HG03108 (cell line): Measurements from ENCODE around the gene CCDC88B.

Source experiments
- ATAC-seq: cut with Tn5 transposase; IDR thresholded peaks from one replicate; pipeline ENCODE4 v1.9.1; 2021; ENCODE audit warnings: moderate library complexity; ENCODE audit not compliant: unreplicated experiment

Gene CCDC88B

GRCh38 chr11:64359712-64360445 lies 19.9 kb downstream of the CCDC88B start:
- no peak for ATAC-seq

GRCh38 chr11:64360448-64360921 lies 20.5 kb downstream of the CCDC88B start:
- no peak for ATAC-seq

GRCh38 chr11:64361659-64362058 lies 21.7 kb downstream of the CCDC88B start:
- ATAC-seq = no peak

- ATAC-seq = no peak
These were observed 22.3 kb downstream of the CCDC88B start for GRCh38 chr11:64362339-64362738.

DNA sequence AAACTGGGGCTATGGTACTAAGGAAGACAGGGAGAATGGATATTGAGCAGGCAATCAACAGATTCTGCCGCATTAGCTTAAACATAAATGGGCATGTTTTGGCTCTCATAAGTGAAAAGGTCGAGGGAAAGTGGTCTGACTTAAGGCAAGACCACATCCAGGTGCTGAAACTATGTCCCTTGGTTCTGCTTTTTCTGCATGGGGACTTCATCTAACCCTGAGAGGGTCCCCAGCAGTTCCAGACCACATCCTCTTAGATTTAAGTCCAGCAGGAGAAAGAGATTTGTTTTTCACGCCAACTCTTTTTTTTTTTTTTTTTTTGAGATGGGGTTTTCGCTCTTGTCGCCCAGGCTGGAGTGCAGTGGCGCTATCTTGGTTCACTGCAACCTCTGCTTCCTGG lies 24.4 kb downstream of the CCDC88B start:
- no peak for ATAC-seq

- no peak for ATAC-seq
These were observed 24.9 kb downstream of the CCDC88B start for GRCh38 chr11:64364911-64365310.

- no peak for ATAC-seq
These were observed 26.7 kb downstream of the CCDC88B start for GRCh38 chr11:64366751-64367150.

GRCh38 chr11:64367931-64368672 lies 28.1 kb downstream of the CCDC88B start:
- ATAC-seq = no peak

- ATAC-seq = no peak
These were observed 28.7 kb downstream of the CCDC88B start for GRCh38 chr11:64368673-64369074.

DNA sequence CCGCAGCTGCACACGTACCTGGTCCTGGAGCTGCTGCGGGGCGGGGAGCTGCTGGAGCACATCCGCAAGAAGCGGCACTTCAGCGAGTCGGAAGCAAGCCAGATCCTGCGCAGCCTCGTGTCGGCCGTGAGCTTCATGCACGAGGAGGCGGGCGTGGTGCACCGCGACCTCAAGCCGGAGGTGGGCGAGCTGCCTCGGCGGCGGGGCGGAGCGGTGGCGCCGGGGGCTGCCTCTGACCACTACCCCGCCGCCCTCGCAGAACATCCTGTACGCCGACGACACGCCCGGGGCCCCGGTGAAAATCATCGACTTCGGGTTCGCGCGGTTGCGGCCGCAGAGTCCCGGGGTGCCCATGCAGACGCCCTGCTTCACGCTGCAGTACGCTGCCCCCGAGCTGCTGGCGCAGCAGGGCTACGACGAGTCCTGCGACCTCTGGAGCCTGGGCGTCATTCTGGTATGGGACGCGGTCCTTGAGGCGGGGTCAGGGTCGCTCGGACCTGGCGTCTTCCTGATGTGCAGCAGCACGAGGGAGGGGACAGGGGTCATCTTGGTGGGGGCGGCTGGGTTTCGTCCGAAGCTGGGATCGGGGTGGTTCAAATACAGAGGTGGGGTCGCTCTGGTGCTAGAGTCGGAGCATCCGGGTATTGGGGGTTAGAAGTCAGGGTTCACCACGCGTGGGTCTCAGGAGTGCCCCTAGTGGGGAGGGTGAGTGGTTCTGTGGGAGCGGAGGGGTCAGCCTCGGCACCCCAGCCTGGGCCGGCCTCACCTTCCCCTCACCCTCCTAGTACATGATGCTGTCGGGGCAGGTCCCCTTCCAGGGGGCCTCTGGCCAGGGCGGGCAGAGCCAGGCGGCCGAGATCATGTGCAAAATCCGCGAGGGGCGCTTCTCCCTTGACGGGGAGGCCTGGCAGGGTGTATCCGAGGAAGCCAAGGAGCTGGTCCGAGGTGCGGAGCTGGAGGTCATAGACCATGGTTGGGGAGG lies 29.7 kb downstream of the CCDC88B start:
- no peak for ATAC-seq

- ATAC-seq = no peak
These were observed 31.2 kb downstream of the CCDC88B start for GRCh38 chr11:64371201-64371600.

GRCh38 chr11:64372021-64372420 lies 32.0 kb downstream of the CCDC88B start:
- no peak for ATAC-seq

DNA sequence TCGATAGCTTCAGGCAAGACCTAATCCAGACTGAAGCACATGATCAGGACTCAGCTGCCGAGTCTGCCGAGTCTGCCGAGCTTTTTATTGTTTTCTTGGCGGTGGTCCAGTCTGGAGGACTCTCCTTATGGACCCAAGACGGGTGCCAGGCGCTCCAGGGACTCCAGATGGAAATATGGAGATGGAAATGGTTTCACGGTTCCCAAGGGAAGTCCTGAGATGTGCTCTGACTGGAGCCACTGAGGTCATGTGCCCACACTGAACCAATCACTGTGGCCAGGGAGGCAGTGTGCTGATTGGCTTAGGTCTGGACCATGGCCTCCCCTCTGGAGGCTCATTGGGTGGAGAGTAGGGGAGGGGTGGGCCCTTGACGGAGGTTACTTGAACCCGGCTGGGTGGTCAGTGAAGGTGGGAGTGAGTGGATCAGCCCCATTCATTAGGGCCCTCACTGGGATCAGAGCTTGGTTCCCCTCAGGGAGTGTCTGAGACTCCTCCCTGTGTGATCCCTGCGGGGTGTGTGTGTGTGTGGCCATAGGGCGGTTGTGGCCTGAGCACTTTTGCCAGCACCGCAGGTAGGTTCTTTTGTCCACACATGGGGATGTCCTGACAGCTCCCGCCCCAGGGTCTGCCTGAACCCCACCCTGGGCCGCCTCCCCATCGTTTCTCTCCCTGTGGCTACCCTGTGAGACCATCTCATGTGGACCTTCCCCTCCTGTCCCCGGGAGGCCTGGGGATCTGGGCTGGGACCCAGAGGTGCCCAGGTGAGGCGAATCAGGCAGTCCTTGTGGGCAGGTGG lies 33.0 kb downstream of the CCDC88B start:
- ATAC-seq = no peak

GRCh38 chr11:64373598-64373974 lies 33.6 kb downstream of the CCDC88B start:
- ATAC-seq = no peak

- no peak for ATAC-seq
These were observed 36.1 kb downstream of the CCDC88B start for GRCh38 chr11:64376071-64376470.

DNA sequence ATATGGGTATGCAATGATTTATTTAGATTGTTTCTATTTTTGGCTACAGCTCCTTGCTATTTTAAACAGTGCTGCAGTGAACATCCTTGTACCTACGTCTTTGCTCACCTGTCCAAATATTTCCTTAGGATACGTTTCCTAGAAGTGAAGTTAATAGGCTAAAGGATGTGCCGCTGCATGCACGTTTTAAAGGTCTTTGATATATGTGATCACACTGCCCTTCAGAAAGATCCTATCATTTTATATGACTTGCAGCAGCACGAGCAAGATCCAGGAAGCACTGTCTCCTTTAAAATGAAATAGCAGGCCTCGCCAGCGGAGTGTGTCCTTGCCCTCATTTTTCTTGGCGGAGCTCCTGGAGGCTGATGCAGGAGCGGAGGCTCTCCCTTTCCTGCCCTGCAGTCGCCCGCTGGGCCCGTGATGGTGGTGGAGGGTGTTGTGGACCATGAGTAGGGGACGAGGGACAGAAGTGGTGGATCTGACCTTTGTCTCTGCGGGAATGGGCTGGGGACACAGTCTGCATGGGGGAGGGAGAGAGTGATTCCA lies 38.4 kb downstream of the CCDC88B start:
- no peak for ATAC-seq

DNA sequence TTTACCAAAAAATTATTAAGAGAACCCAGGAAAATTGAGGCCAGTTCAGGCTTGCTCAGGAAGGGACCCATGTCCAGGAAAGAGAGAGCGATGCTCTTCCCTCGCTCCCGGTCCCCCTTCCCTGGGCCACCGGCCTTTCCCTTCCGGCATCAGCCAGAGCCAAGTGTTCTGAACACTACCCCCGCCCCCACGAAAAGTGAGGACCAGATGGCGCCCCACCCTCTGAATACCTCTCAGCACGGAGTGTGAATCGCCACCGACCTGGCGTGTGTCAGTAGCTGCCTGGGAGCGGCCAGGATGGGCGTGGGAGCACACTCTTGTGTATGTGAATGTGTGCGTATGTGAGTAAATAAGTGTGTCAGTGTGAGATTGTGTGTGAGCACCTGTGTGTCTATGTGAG lies 39.2 kb downstream of the CCDC88B start:
- ATAC-seq = no peak

GRCh38 chr11:64379817-64380709 lies 40.1 kb downstream of the CCDC88B start:
- no peak for ATAC-seq

GRCh38 chr11:64381350-64381749 lies 41.3 kb downstream of the CCDC88B start:
- ATAC-seq = no peak
